ENCODE measurements around the gene MFSD12. TPM values are rescaled to one million over a fixed set of nuclear protein-coding genes. Genes with fewer than 3 reads are reported as not detected.

The MFSD12 gene
- total RNA-seq, 1 donor from 2014 or later: 80.7 TPM

DNA sequence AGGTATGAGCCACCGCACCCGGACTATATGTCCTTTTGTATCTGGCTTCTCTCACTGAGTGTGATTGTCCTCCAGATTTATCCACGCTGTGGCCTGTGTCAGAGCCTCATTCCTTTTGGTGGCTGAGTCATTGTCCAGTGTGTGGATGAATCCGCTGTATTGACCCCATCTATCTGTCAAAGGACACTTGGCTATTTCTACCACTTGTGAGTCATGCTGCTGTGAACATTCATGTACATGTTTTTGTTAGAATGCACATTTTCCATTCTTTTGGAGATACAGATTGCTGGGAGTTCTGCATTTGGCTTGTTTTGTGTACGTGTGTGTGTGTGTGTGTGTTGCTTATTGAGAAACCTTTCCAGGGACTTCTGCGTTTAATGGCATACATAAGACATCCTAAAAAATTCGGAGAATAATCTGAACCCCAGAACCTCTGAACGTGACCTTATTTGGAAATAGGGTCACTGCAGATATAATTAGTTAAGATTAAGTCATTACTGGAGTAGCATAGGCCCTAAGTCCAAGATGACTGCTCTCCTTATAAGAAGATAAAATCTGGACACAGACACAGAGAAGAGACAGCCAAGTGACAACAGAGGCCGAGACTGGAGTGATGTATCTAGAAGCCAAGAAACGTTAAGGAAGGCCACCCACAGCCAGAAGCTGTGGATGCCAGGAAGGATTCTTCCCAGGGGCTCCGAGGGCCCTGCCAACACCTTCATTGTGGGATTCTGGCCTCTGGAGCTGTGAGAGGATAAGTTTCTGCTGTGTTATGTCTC, 23.0 kb upstream of the MFSD12 start:
- H3K27me3 ChIP-seq (ENCODE audit: low read depth): peaks cover 13% of the 10 kb centered on the region
- no peak overlapping the region for H3K4me3 ChIP-seq
- H3K4me1 ChIP-seq: peaks cover 12% of the 10 kb centered on the region
- TF ChIP-seq, protein P1, sequence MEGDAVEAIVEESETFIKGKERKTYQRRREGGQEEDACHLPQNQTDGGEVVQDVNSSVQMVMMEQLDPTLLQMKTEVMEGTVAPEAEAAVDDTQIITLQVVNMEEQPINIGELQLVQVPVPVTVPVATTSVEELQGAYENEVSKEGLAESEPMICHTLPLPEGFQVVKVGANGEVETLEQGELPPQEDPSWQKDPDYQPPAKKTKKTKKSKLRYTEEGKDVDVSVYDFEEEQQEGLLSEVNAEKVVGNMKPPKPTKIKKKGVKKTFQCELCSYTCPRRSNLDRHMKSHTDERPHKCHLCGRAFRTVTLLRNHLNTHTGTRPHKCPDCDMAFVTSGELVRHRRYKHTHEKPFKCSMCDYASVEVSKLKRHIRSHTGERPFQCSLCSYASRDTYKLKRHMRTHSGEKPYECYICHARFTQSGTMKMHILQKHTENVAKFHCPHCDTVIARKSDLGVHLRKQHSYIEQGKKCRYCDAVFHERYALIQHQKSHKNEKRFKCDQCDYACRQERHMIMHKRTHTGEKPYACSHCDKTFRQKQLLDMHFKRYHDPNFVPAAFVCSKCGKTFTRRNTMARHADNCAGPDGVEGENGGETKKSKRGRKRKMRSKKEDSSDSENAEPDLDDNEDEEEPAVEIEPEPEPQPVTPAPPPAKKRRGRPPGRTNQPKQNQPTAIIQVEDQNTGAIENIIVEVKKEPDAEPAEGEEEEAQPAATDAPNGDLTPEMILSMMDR (IDR thresholded peaks at IDR 0.05): no peak
- intact Hi-C loops (cut with DNase I): no loop called here
- ATAC-seq (no peak), DNase-seq (no peak)
- H3K27ac ChIP-seq: no peak overlapping the region
- H3K36me3 ChIP-seq: peaks cover 2% of the 10 kb centered on the region
- no peaks in the 10 kb centered on the region for H3K9me3 ChIP-seq

DNA sequence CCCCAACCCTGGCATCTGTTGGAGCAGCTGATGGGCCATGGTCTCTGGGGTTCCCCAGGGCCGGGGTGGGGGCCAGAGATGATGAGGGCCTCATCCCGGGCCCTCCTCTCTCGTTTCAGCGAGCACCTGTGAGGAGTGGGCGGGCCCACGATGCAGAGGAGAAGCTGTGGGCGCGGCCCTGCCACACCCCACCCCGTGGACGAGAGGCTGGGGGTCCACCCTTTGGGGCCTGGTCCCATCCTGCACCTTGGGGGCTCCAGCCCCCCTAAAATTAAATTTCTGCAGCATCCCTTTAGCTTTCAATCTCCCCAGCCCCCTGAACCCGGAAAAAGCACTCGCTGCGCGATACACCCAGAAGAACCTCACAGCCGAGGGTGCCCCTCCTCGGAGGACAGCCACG, 21.0 kb upstream of the MFSD12 start:
- TF ChIP-seq, protein P1 (IDR thresholded peaks at IDR 0.05): no peak
- peaks cover 8% of the 10 kb centered on the region for H3K36me3 ChIP-seq
- H3K9me3 ChIP-seq: no peaks in the 10 kb centered on the region
- DNase-seq: no peak
- no peak overlapping the region for H3K4me3 ChIP-seq
- intact Hi-C loops (cut with DNase I): no loop called here
- no peaks in the 10 kb centered on the region for H3K27me3 ChIP-seq (ENCODE audit: low read depth)
- no peak for ATAC-seq
- peaks cover 14% of the 10 kb centered on the region for H3K4me1 ChIP-seq
- no peak overlapping the region for H3K27ac ChIP-seq

DNA sequence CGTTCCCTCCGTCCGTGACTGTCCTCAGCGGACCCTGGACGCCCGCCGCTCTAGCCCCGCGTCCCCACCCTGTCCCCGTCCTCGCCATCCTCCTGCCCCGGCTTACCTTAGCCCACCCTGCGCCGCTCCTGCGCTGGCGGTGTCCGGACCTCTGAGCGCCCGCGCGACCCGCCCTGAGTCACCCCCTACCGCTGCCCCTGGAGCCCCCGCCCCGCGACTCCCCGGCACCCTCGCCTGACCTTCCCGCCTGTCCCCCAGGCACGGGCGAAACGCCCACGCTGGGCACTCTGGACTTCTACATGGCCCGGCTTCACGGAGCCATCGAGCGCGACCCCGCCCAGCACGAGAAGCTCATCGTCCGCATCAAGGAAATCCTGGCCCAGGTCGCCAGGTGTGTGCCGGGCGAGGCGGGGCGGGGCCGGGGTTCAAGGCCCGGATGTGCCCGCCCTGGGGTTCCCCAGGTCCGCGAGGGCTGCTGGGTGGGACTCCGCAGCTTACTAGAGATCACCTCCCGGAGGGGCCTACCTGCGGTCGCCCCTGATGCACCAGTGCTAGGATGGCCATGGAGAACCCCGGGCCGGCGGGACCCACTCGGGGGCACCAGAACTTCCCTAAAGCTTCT, 20.4 kb upstream of the MFSD12 start:
- DNase-seq: no peak
- intact Hi-C loops (cut with DNase I): no loop called here
- Histone ChIP-seq H3K4me1 (peaks cover 15% of the 10 kb centered on the region), H3K27ac (no peak overlapping the region), H3K27me3 (ENCODE audit: low read depth) (no peaks in the 10 kb centered on the region), H3K9me3 (no peaks in the 10 kb centered on the region), H3K36me3 (peaks cover 8% of the 10 kb centered on the region), H3K4me3 (no peak overlapping the region)
- no peak for ATAC-seq
- TF ChIP-seq, protein P1 (IDR thresholded peaks at IDR 0.05): no peak

DNA sequence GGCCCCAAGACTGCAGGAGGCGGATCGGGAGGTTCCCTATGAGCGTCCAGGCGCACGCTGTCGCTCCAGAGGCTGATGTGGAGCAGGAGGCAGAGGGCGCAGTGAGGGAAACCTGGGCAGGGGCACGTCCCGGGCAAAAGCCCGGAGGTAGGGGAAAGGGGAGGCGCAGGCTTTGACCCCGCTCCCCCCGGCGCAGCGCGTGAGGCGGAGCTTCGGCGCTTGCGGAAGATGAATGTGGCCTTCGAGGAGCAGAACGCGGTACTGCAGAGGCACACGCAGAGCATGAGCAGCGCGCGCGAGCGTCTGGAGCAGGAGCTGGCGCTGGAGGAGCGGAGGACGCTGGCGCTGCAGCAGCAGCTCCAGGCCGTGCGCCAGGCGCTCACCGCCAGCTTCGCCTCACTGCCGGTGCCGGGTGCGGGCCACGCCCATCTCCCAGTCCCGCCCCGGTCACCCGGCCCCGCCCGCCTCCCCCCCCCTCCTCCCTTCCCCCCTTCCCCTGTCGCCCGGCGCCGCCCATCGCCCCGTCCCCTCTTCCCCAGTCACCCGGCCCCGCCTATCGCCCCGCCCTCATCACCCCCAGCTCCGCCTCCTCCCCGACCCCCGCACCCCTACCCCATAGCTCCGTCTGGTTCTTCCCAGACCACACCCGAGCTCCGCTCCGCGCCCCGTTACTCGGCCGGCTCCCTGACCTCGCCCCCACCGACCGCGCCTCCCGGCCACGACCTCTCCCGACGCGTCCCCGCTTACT, 19.5 kb upstream of the MFSD12 start:
- DNase-seq (no peak), ATAC-seq (no peak)
- intact Hi-C loops (cut with DNase I): no loop called here
- TF ChIP-seq, protein P1 (IDR thresholded peaks at IDR 0.05): no peak
- Histone ChIP-seq H3K9me3 (no peaks in the 10 kb centered on the region), H3K4me3 (peak overlapping the region; percentile 34), H3K27ac (no peak overlapping the region), H3K4me1 (peaks cover 20% of the 10 kb centered on the region), H3K27me3 (ENCODE audit: low read depth) (no peaks in the 10 kb centered on the region), H3K36me3 (peaks cover 8% of the 10 kb centered on the region)

DNA sequence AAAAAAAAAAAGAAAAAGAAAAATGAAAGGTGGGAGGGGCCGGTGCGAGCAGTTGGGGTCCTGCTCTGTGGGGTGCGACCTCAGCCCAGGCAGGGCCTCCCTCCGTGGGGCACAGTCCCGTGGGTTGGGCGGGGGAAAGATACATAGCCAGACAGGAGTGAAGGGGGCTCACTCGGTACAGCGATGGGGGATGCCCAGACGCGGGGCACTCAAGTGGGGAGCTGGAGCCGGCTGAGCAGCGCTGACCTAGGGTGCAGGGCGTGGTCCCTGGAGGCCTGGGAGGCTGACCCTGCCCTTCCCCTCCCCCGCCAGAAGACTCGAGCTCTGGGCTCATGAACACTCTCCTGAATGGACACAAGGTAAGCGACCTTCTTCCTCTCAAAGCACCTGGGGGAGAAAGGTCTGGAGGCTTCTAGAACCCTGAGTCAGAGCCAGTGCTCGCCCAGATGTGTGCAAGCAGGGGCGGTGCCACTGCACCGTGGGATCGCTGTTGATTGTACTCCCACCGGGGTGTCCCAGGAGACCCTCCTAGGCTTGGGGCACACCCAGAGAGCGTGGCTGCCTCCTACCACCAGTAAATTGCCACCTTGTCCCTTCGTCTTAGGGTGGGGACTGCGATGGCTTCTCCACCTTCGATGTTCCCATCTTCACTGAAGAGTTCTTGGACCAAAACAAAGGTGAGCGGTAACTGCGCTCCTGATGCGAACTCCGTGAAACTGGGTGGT, 18.7 kb upstream of the MFSD12 start:
- peaks cover 8% of the 10 kb centered on the region for H3K36me3 ChIP-seq
- H3K9me3 ChIP-seq: no peaks in the 10 kb centered on the region
- intact Hi-C loops (cut with DNase I): no loop called here
- H3K27ac ChIP-seq: no peak overlapping the region
- ATAC-seq (no peak), DNase-seq (no peak)
- peak overlapping the region; percentile 34 for H3K4me3 ChIP-seq
- peaks cover 23% of the 10 kb centered on the region for H3K4me1 ChIP-seq
- TF ChIP-seq, protein P1 (IDR thresholded peaks at IDR 0.05): no peak
- H3K27me3 ChIP-seq (ENCODE audit: low read depth): no peaks in the 10 kb centered on the region

All from lower lobe of right lung (tissue), 2 donors.